Lung (tissue), 12 donors: ENCODE measurements around the gene NT5DC2. TPM values are rescaled to one million over a fixed set of nuclear protein-coding genes. Genes with fewer than 3 reads are reported as not detected.
"Not testable (repeated sequence)": the region's sequence is repeated elsewhere in the genome, so short reads cannot be mapped to it uniquely, and the experiment has no call there.

ENCODE experiments used
- ATAC-seq: fragments of 200-7000 bp; cut with Tn5 transposase; one replicate; pipeline ENCODE4 v1.9.1; 2020; ENCODE audit warnings: moderate number of reproducible peaks; ENCODE audit not compliant: insufficient read depth, low FRiP score
- DNase-seq, 3 donors: peaks; one replicate each; pipeline ENCODE4 v3.0.0-alpha.2; 2013 to 2017
- H3K27ac ChIP-seq, 2 donors: one replicate each; pipeline ENCODE4 v1.5.1; 2013; ENCODE audit warnings: mild to moderate bottlenecking in 2 of 2, moderate library complexity in 2 of 2, control low read depth in 1 of 2, inconsistent platforms in 1 of 2, low read depth in 1 of 2, low read length in 1 of 2
- H3K27me3 ChIP-seq, 3 donors: one replicate each; pipeline ENCODE4 v1.5.1; 2013; ENCODE audit warnings: low read length in 2 of 3; ENCODE audit not compliant: control insufficient read depth in 3 of 3, insufficient read depth in 3 of 3
- H3K36me3 ChIP-seq, 4 donors: one replicate each; pipeline ENCODE4 v1.5.1; 2013; ENCODE audit warnings: low read length in 4 of 4, mild to moderate bottlenecking in 1 of 4, moderate library complexity in 1 of 4; ENCODE audit not compliant: control insufficient read depth in 4 of 4, insufficient read depth in 4 of 4
- H3K4me1 ChIP-seq, 5 donors: one replicate each; pipeline ENCODE4 v1.5.1; 2013; ENCODE audit warnings: low read length in 5 of 5, mild to moderate bottlenecking in 2 of 5, moderate library complexity in 1 of 5; ENCODE audit not compliant: control insufficient read depth in 5 of 5, insufficient read depth in 5 of 5
- H3K4me3 ChIP-seq: one replicate; pipeline ENCODE4 v1.5.1; 2013; ENCODE audit warnings: mild to moderate bottlenecking, control low read depth, moderate library complexity
- H3K9ac ChIP-seq, 2 donors: one replicate each; pipeline ENCODE4 v1.5.1; 2013; ENCODE audit warnings: low read length in 2 of 2, control low read depth in 1 of 2; ENCODE audit not compliant: insufficient read depth in 1 of 2
- H3K9me3 ChIP-seq, 4 donors: one replicate each; pipeline ENCODE4 v1.5.1; 2013; ENCODE audit warnings: low read length in 3 of 4, mild to moderate bottlenecking in 1 of 4, moderate library complexity in 1 of 4; ENCODE audit not compliant: control insufficient read depth in 4 of 4, insufficient read depth in 3 of 4
- CTCF ChIP-seq: IDR thresholded peaks from 2 replicates; pipeline ENCODE4 v1.5.1; 2012; ENCODE audit warnings: mild to moderate bottlenecking; ENCODE audit errors: control extremely low read depth, extremely low read depth
- WGBS, 2 donors: extraction: QIAGEN DNeasy Blood & Tissue Kit; methylation state at CpG; one replicate each; pipeline ENCODE4 v1.1.7; 2013; 5-methylcytosine and 5-hydroxymethylcytosine counted together
- polyA plus RNA-seq, 2 donors: library from polyadenylated mRNA; stranded (reverse); fragments of 200-250 nt; gene quantifications; one replicate each; pipeline ENCODE4 v1.2.1, GENCODE V29; 2013
- total RNA-seq, 2 donors: library from RNA; depleted of rRNA in 1 of 2; stranded (reverse); fragments of >200 nt in 1 of 2; gene quantifications; one replicate each; pipeline ENCODE4 v1.2.1, GENCODE V29; 2014 to 2021
- donor health status: control.
- donor health status: control.
- donor health status: Bipolar disorder and iron deficiency.
- donor health status: healthy.
- donor health status: DM: yes; HTN: yes; CAD: no.

The NT5DC2 gene
- total and polyA plus RNA-seq, 4 donors, result 32.7 to 85.6 (median 51.2) TPM

GRCh38 chr3:52527039-52527731 is 6.5 kb downstream of the NT5DC2 start:
- Histone ChIP-seq H3K36me3 (peaks cover 0 to 37% (median 24%) of the 10 kb centered on the region in 4 donors), H3K9me3 (no peaks in the 10 kb centered on the region), H3K27ac (peak overlapping the region in 1 of 2 donors; percentile 33), H3K4me3 (no peak overlapping the region), H3K4me1 (peaks cover 21 to 75% (median 29%) of the 10 kb centered on the region in 5 donors), H3K9ac (peak overlapping the region in 1 of 2 donors; percentile 30), H3K27me3 (no peaks in the 10 kb centered on the region)
- 82 to 91% methylated on average over 14 of the region's 14 CpGs for WGBS, 2 donors
- TF ChIP-seq CTCF, result no peak
- ATAC-seq (no peak), DNase-seq (no peak)

GRCh38 chr3:52526671-52527038 is 7.0 kb downstream of the NT5DC2 start:
- WGBS, 2 donors, result 80 to 90% methylated on average over 5 of the region's 5 CpGs
- Histone ChIP-seq H3K9ac (peak overlapping the region in 1 of 2 donors; percentile 30), H3K4me1 (peaks cover 21 to 69% (median 28%) of the 10 kb centered on the region in 5 donors), H3K36me3 (peaks cover 0 to 39% (median 27%) of the 10 kb centered on the region in 4 donors), H3K27ac (peak overlapping the region in 1 of 2 donors; percentile 89)
- H3K27me3 ChIP-seq, ATAC-seq, DNase-seq, H3K4me3 ChIP-seq, H3K9me3 ChIP-seq: not testable (repeated sequence)

GRCh38 chr3:52525680-52526561 is 7.7 kb downstream of the NT5DC2 start:
- peak; percentile 9 for ATAC-seq
- peak overlapping the region in 1 of 2 donors; percentile 2 for H3K9ac ChIP-seq
- peak overlapping the region; percentile 5 to 89 for H3K27ac ChIP-seq

More at GRCh38 chr3:52525680-52526561, 7.7 kb downstream of the NT5DC2 start:
- H3K36me3 ChIP-seq, result peaks cover 0 to 40% (median 29%) of the 10 kb centered on the region in 4 donors
- H3K4me3 ChIP-seq, result no peak overlapping the region
- 58 to 86% methylated on average over 9 of the region's 9 CpGs for WGBS, 2 donors
- DNase-seq, result peak; percentile 53 to 79 (median 65)
- H3K4me1 ChIP-seq, result peaks cover 16 to 63% (median 28%) of the 10 kb centered on the region in 5 donors
- TF ChIP-seq CTCF, result no peak
- H3K27me3 ChIP-seq, result no peaks in the 10 kb centered on the region
- H3K9me3 ChIP-seq, result no peaks in the 10 kb centered on the region
